ENCODE data around the gene RITA1. TPM values are rescaled to one million over a fixed set of nuclear protein-coding genes. Genes with fewer than 3 reads are reported as not detected.

RITA1 gene
- total and polyA plus RNA-seq, 2 donors (not counting 3 experiments of a cell fraction or from before 2014, with no cell fraction given) = 20.7 to 21.3 TPM

DNA sequence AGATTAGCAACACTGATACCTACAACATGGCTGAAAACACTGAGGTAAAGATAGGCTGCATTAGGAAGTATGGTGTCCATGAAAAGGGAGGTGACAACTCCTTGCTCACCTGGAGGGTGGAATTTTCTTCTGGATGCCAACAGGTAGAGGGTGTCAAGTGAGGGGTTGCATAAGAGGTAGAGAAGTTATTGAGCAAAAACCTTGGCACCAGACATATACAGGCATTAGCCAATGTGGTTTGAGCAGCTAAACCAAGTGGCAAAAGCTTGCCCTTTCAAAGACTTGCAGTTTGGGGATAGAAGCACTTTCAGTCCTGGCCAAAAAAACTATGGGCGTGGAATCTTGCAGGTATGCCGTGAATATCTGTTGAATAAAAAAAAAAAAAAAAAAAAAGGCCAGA lies 3.8 kb downstream of the RITA1 start:
- no peak for DNase-seq (ENCODE audit: low read depth, low spot score)
- POLR2A ChIA-PET = interaction anchor here (0.7 kb wide), 1 partner anchor 116 kb away, joined by 4 read pairs; no protein-coding TSS in a partner anchor
- Histone ChIP-seq H3K9ac (replicated peaks; ENCODE audit: extremely low read depth, insufficient read depth, low read length) (no peak overlapping the region), H3K4me1 (ENCODE audit: control insufficient read depth, extremely low read depth, insufficient read depth, low read length) (peaks cover 25% of the 10 kb centered on the region), H3K27ac (ENCODE audit: insufficient read depth, low read depth, low read length) (no peak overlapping the region), H3K9me1 (replicated peaks; ENCODE audit: control insufficient read depth, extremely low read depth, insufficient read depth, low read length) (no peaks in the 10 kb centered on the region), H3K4me3 (replicated peaks in 1 of 3; ENCODE audit: insufficient read depth in 1 of 3, low read depth in 1 of 3, low read length in 3 of 3) (no peak overlapping the region), H3K36me3 (ENCODE audit: control insufficient read depth in 2 of 2, extremely low read depth in 1 of 2, insufficient read depth in 2 of 2, low read length in 2 of 2) (peaks cover 0 to 12% of the 10 kb centered on the region in 2 experiments), H3K27me3 (ENCODE audit: control insufficient read depth in 2 of 2, insufficient read depth in 2 of 2, low read length in 2 of 2) (no peaks in the 10 kb centered on the region), H4K20me1 (replicated peaks; ENCODE audit: control insufficient read depth, extremely low read depth, insufficient read depth, low read length) (no peaks in the 10 kb centered on the region), H3K9me3 (replicated peaks; ENCODE audit: control insufficient read depth, insufficient read depth, low read length) (no peaks in the 10 kb centered on the region), H2AFZ (ENCODE audit: low read depth, low read length) (no peak overlapping the region), H3K79me2 (ENCODE audit: control insufficient read depth, insufficient read depth, low read length) (peaks cover 18% of the 10 kb centered on the region), H3K4me2 (ENCODE audit: insufficient read depth, low read length) (no peak overlapping the region)
- CTCF ChIA-PET = interaction anchor here (0.6 to 1.4 kb wide), 2 partner anchors 33 to 117 kb away, joined by 3 read pairs; no protein-coding TSS in a partner anchor
- FAIRE-seq = no peak
- TF ChIP-seq FOS (IDR thresholded peaks at IDR 0.05; ENCODE audit: borderline replicate concordance, insufficient read depth, low read length) (no peak), GATA2 (IDR thresholded peaks at IDR 0.05; ENCODE audit: insufficient read depth, insufficient read length, low read depth, low read length) (no peak), EZH2 (IDR thresholded peaks at IDR 0.05; ENCODE audit: borderline replicate concordance, low read depth, low read length, severe bottlenecking) (no peak), MYC (IDR thresholded peaks at IDR 0.05; ENCODE audit: low read depth, low read length) (no peak)
- intact Hi-C loops (cut with micrococcal nuclease) = no loop called here
- BruUV-seq (replicated peaks) = no TSS peak
- dilution Hi-C loops (cut with MboI; ENCODE audit: extremely low pct_ligation_motif_present, low sequenced_read_pairs) = no loop called here

DNA sequence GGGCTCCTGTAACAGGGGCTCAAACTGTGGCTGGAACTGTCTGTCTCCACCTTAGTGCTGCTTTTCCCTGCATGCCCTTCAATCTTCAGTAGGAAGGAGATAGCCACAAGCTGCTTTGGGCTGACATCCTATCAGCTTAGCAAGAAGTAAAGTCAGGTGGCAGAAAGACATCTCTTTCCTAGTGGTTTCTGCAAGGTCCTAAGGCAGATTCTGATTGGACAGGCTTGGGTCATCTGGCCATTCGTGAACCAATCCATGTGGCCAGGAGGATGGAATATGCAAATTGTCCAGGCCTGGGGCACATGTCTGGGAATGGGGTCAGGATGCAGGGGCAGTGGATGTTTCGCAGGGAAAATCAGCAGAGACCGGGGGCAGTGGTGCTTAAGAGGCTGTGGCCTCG lies 5.2 kb downstream of the RITA1 start:
- POLR2A ChIA-PET = no interaction called here
- Histone ChIP-seq H3K9ac (replicated peaks; ENCODE audit: extremely low read depth, insufficient read depth, low read length) (no peak overlapping the region), H3K27me3 (ENCODE audit: control insufficient read depth in 2 of 2, insufficient read depth in 2 of 2, low read length in 2 of 2) (no peaks in the 10 kb centered on the region), H3K36me3 (ENCODE audit: control insufficient read depth in 2 of 2, extremely low read depth in 1 of 2, insufficient read depth in 2 of 2, low read length in 2 of 2) (peaks cover 0 to 12% of the 10 kb centered on the region in 2 experiments), H3K4me1 (ENCODE audit: control insufficient read depth, extremely low read depth, insufficient read depth, low read length) (peaks cover 32% of the 10 kb centered on the region), H3K4me3 (replicated peaks in 1 of 3; ENCODE audit: insufficient read depth in 1 of 3, low read depth in 1 of 3, low read length in 3 of 3) (no peak overlapping the region), H3K27ac (ENCODE audit: insufficient read depth, low read depth, low read length) (no peak overlapping the region), H3K9me1 (replicated peaks; ENCODE audit: control insufficient read depth, extremely low read depth, insufficient read depth, low read length) (no peaks in the 10 kb centered on the region), H3K79me2 (ENCODE audit: control insufficient read depth, insufficient read depth, low read length) (peaks cover 15% of the 10 kb centered on the region), H3K9me3 (replicated peaks; ENCODE audit: control insufficient read depth, insufficient read depth, low read length) (no peaks in the 10 kb centered on the region), H4K20me1 (replicated peaks; ENCODE audit: control insufficient read depth, extremely low read depth, insufficient read depth, low read length) (no peaks in the 10 kb centered on the region), H2AFZ (ENCODE audit: low read depth, low read length) (no peak overlapping the region), H3K4me2 (ENCODE audit: insufficient read depth, low read length) (no peak overlapping the region)
- FAIRE-seq (peak; percentile 60), DNase-seq (ENCODE audit: low read depth, low spot score) (peak; percentile 21)
- CTCF ChIA-PET = interaction anchor here (1.4 to 1.9 kb wide), 2 partner anchors 16 to 32 kb away, joined by 3 to 5 read pairs; no protein-coding TSS in a partner anchor
- intact Hi-C loops (cut with micrococcal nuclease) = no loop called here
- dilution Hi-C loops (cut with MboI; ENCODE audit: extremely low pct_ligation_motif_present, low sequenced_read_pairs) = no loop called here
- no TSS peak for BruUV-seq (replicated peaks)
- TF ChIP-seq POLR2AphosphoS5 (IDR thresholded peaks at IDR 0.05; ENCODE audit: insufficient read depth, low read depth, low read length) = no peak
- TF ChIP-seq JUN (IDR thresholded peaks at IDR 0.05; ENCODE audit: borderline replicate concordance, insufficient read depth, insufficient read length, low read depth) = no peak
- no peak for TF ChIP-seq POLR2A (IDR thresholded peaks at IDR 0.05; ENCODE audit: low read depth, low read length)
- TF ChIP-seq, protein P1, sequence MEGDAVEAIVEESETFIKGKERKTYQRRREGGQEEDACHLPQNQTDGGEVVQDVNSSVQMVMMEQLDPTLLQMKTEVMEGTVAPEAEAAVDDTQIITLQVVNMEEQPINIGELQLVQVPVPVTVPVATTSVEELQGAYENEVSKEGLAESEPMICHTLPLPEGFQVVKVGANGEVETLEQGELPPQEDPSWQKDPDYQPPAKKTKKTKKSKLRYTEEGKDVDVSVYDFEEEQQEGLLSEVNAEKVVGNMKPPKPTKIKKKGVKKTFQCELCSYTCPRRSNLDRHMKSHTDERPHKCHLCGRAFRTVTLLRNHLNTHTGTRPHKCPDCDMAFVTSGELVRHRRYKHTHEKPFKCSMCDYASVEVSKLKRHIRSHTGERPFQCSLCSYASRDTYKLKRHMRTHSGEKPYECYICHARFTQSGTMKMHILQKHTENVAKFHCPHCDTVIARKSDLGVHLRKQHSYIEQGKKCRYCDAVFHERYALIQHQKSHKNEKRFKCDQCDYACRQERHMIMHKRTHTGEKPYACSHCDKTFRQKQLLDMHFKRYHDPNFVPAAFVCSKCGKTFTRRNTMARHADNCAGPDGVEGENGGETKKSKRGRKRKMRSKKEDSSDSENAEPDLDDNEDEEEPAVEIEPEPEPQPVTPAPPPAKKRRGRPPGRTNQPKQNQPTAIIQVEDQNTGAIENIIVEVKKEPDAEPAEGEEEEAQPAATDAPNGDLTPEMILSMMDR (IDR thresholded peaks at IDR 0.05; ENCODE audit: extremely low read depth in 1 of 2, insufficient read depth in 1 of 2, low read depth in 1 of 2, low read length in 2 of 2) = no peak
- no peak for TF ChIP-seq GATA2 (IDR thresholded peaks at IDR 0.05; ENCODE audit: insufficient read depth, insufficient read length, low read depth, low read length)
- no peak for TF ChIP-seq MYC (IDR thresholded peaks at IDR 0.05; ENCODE audit: low read depth, low read length)
- TF ChIP-seq FOS (IDR thresholded peaks at IDR 0.05; ENCODE audit: borderline replicate concordance, insufficient read depth, low read length) = no peak
- TF ChIP-seq, protein P2, sequence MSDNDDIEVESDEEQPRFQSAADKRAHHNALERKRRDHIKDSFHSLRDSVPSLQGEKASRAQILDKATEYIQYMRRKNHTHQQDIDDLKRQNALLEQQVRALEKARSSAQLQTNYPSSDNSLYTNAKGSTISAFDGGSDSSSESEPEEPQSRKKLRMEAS (IDR thresholded peaks at IDR 0.05; ENCODE audit: insufficient read depth, insufficient read length) = no peak
- TF ChIP-seq EZH2 (IDR thresholded peaks at IDR 0.05; ENCODE audit: borderline replicate concordance, low read depth, low read length, severe bottlenecking) = no peak
